ENCODE results near the gene MMAB.
A peak's percentile ranks its signal among the peaks of the same experiment; 100 is the strongest.

MMAB gene

DNA sequence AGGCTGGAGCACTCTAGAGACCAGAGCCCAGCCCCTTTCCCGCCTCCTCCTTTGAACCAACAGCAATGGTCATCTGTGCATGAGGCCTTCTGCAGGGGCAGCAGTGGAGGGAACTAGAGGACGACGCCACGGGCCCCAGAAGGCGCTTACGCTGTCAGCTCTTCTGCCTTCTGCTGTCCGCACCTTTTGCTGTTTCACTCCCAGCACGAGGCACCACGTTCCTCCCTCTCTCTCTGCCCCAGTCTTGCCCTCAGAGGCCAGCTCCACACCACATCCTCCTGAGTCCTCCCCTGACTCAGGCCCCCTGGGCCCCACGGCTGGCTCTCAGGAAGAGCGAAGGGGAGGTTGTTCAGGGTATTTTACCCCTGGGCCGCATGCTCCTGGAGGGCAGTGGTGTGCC is 15.5 kb downstream of the MMAB start:
- no peak for DNase-seq

- DNase-seq = no peak
These were observed 16.1 kb downstream of the MMAB start for GRCh38 chr12:109557200-109557599.

GRCh38 chr12:109555431-109556315 is 17.6 kb downstream of the MMAB start:
- no peak for DNase-seq

- no peak for DNase-seq
These were observed 18.5 kb downstream of the MMAB start for GRCh38 chr12:109554761-109555160.

DNA sequence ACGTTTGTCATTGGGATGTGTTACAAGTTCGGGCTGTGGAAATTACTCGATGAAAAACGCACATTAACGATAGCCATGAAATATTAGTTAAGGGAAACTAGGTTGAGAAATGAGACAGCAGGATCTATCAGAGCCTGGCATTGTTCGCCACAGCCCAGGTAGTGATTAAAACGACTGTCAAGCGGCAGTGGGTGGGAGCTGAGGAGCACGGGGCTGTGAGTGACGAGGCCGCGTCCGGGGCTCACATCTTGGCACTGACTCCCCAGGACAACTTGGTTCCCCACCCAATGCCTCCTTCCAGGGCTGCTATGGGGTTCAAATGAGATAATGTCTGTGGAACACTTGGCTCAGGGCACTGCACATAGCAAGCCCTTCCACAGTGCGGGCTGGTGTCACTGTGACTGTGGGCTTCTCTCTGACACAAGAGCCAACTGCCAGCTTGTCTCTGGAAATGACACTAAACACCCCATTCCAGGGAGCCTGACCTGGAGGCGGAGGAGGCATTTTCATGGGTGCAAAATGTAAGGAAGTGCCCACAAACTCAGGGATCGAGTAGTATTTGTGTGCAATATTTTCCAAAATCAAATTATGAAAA is 19.3 kb downstream of the MMAB start:
- no peak for DNase-seq

GRCh38 chr12:109553483-109553882 is 19.8 kb downstream of the MMAB start:
- DNase-seq = no peak

- no peak for DNase-seq
These were observed 20.3 kb downstream of the MMAB start for GRCh38 chr12:109552971-109553370.

DNA sequence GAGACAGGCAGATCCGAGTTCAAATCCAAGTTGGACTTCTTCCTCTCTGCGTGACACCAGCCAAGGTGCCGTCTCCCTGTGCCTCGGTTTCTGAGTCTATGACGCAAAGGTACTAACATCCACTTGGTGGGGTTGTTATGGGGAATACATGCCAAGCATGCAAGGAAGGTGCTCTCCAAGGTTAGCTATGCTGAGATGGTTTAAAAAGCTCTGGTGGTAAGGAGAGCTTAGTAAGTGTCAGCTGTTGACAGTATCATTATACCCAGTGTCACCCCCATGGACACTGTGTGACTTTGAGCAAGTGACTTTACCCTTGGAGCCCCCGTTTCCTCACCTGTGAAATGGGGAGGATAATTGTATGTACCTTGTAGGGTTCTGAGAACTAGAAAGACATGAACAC is 22.2 kb downstream of the MMAB start:
- no peak for DNase-seq

DNA sequence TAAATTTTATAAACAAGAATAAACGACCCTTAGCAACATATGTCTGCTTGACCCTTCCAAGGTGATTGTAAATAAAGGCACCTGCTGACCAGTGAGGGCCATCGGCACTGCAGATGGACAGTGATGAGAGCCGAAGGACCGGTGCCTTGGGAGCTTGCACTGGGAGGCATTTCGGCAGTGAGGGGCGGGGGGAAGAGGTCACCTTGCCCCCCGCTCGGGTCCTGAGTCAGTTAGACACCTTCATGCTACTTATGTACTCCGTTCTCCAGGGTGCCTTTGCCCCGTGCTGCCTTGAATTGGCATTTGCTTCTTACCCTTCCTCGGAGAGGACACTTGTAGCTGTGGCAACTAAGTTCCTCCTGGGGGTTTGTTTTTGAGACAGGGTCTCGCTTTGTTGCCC is 23.0 kb downstream of the MMAB start:
- DNase-seq = no peak

- no peak for DNase-seq
These were observed 23.6 kb downstream of the MMAB start for GRCh38 chr12:109549613-109550270.

- no peak for DNase-seq
These were observed 25.0 kb downstream of the MMAB start for GRCh38 chr12:109548258-109548657.

DNA sequence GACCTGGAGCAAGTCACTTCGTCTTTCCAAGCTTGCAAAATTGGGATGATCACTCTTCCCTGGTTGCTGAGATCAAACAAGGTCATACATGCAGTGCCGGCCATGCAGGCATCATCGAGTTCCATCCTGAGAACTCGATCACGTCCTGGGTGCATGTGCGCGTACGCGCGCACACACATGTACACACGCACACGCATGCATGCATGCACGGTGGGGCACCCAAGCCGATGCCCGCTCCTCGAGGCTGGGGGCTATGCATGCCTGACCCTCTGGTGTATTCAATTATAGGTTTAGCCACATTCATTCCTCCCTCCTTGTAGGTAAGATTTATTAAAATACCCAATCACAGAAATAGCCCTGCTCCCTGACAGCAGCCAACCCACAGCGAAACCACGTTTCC is 26.0 kb downstream of the MMAB start:
- DNase-seq = no peak

- DNase-seq = no peak
These were observed 27.5 kb downstream of the MMAB start for GRCh38 chr12:109545826-109546225.

DNA sequence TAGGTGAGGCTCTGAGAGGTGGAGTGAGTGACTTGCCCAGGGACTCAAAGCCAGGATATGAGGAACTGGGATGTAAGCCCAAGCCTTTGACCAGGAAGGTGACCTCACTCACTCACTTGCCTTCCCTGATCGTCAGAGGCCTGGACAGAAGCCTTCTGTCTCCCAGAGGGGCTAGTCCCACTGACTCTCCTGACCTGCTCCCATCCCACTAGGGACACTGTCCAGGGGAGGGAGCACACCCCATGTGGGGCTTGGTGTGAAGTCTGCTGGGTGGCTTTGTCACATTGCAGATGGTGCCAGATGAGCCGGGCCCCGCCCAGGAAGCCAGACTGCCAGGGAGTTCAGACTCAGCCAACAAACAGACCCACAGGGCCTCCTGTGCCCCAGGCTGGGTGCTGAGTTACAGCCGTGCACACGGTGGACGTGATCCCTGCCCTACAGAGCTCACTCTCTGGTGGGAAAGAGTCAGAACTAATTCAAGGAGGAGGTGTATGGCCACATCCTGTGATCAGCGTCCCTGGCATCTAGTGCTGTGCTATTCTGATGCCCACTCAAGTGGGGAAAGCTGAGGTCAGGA is 28.3 kb downstream of the MMAB start:
- peak; percentile 64 for DNase-seq

DNA sequence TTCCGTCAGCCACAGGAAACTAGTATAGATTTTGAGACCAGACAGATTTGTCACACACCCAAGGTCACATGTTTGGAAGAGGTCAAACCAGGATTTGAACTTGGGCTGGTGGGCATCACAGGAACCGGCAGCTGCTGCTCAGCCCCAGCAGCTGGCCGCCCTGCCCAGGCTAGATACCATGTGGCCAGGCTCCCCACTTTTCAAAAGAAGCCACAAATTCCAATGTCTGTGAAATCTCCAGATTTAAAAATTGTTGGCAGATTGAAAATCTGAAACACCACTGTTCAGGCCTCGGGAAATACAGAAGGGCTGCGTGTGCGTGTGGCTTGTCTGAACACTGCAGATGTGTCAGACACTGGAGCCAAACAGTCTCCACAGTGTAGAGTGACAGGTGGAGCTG is 30.4 kb downstream of the MMAB start:
- no peak for DNase-seq

DNA sequence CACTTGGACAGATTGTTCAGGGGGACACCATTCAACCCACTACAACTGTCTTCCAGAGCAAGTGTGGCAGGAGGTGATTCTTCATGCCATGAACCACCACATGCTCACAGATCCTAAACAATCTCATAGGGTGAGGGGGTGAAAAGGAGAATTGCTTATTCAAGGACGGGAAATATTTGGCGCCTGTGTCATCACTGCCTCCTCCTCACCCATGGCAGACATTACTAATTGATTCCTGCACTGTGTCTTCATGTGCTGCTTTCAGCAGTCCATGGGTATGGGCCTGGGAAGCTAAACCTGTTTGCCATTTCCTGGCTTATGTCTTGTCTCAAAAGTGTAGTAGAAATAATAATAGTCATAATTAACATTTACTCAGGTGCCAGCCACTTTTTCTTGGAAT is 31.3 kb downstream of the MMAB start:
- DNase-seq = no peak

DNA sequence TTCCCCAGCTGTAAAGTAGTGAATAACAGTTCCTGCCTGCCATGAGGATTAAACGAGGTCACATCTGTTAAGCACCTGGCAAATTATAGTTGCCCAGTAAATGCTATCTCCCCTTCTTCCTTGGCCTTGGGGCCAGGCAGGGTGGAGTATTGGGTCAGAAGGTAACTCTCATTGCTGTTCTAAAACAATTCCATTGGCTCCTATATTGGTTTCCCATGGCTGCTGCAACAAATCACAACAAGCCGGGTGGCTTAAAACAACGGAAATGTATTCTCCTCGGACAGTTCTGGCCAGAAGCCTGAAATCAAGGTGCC is 31.9 kb downstream of the MMAB start:
- no peak for DNase-seq

- no peak for DNase-seq
These were observed 32.5 kb downstream of the MMAB start for GRCh38 chr12:109540526-109541412.

GRCh38 chr12:109539508-109539907 is 33.8 kb downstream of the MMAB start:
- DNase-seq = no peak

DNA sequence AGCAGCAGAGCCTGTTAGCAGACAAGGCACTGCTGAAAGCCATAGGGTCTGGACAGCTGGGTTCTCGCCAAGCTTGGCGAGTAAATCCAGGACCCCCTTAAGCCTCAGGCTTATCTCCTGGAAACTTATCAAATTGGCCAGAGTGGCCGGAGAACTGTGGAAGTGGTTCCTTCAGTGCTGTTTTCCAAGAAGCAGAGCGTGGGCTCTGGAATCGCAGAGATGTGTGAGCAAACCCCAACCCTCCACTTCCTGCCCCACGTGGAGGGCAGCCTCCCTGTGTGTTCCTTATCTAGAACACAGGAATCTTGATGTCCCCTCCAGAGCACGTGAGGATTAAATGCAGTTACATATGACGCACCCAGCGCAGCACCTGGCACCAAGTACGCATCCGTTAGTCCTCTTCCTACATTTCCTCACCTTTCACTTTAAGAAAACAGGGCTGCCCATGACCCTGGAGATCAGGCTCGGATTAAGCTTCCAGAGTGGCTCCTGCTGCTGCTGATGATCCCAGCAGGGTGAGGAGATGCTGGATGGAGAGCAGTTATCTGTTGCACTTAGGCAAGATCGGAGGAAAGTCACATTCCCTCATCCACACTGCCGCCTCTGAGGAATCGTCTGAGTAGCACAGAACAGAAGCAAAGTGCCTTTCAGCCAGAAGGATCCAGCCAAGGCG is 35.0 kb downstream of the MMAB start:
- DNase-seq = no peak

GRCh38 chr12:109537136-109537535 is 36.2 kb downstream of the MMAB start:
- no peak for DNase-seq

DNA sequence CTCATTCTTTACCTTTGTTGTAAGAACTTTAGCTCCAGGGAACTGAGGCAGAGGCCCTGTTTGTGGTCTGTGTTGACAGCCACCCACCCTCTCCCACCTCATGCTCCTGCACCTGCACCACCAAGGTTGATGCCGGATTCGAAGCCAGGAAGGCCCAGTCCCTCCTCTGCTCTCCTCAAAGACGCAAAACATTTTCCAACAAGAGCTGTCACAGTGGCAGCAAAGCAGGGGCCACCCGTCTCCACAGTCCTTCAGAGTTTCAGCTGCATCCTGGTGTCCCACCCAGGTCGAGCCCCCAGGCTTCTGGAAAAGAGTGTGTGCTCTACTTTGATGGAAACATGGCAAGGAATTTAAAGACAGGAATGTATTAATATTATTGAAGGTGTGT is 37.4 kb downstream of the MMAB start:
- DNase-seq = no peak
